Measurements from ENCODE around the gene UMAD1. TPM values are rescaled to one million over a fixed set of nuclear protein-coding genes. Genes with fewer than 3 reads are reported as not detected.

UMAD1 gene
- total and polyA plus RNA-seq, 2 of the 13 experiments (the other 11 are each of a cell fraction or from before 2014, with no cell fraction given) = 16.8 to 17.6 TPM

DNA sequence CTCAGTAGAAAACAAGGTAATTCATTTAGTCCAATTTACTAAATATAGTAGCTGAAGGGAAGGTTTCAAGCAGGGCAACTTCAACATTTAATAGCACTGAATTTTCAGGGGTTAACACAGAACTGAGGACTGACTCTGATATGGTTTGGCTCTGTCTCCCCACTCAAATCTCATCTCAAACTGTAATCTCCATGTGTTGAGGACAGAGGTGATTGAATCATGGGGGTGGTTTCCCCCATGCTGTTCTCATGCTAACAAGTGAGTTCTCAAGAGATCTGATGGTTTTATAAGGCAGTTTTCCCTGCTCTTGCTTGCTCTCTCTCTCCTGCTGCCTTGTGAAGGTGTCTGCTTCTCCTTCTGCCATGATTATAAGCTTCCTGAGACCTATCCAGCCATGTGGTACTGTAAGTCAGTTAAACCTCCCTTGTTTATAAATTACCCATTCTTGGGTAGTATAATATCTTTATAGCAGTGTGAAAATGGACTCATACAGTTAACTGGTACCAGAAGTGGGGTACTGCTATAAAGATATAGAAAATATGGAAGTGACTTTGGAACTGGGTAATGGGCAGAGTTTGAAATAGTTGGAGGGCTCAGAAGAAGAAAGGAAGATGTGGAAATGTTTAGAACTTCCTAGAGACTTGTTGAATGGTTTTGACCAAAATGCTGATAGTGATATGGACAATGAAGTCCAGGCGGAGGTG is 9.8 kb upstream of the UMAD1 start (continued):
- TF ChIP-seq, protein P1, sequence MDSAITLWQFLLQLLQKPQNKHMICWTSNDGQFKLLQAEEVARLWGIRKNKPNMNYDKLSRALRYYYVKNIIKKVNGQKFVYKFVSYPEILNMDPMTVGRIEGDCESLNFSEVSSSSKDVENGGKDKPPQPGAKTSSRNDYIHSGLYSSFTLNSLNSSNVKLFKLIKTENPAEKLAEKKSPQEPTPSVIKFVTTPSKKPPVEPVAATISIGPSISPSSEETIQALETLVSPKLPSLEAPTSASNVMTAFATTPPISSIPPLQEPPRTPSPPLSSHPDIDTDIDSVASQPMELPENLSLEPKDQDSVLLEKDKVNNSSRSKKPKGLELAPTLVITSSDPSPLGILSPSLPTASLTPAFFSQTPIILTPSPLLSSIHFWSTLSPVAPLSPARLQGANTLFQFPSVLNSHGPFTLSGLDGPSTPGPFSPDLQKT (CRISPR knock-in tag; IDR thresholded peaks at IDR 0.05; ENCODE audit: borderline replicate concordance) = no peak
- TF ChIP-seq ZNF143 (CRISPR knock-in tag; IDR thresholded peaks at IDR 0.05) (no peak), FLYWCH1 (CRISPR knock-in tag; IDR thresholded peaks at IDR 0.05) (no peak), RFX5 (IDR thresholded peaks at IDR 0.05; ENCODE audit: low read depth, low read length) (no peak), EHMT2 (IDR thresholded peaks at IDR 0.05; ENCODE audit: borderline replicate concordance, low read depth, low read length) (no peak), ELF1 (CRISPR knock-in tag; IDR thresholded peaks at IDR 0.05) (no peak), ZNF484 (CRISPR knock-in tag; IDR thresholded peaks at IDR 0.05; ENCODE audit: borderline replicate concordance, low read depth) (no peak), PAX8 (CRISPR knock-in tag; IDR thresholded peaks at IDR 0.05; ENCODE audit: borderline replicate concordance) (no peak), GFI1 (CRISPR knock-in tag; IDR thresholded peaks at IDR 0.05; ENCODE audit: borderline replicate concordance) (no peak), ZFP62 (CRISPR knock-in tag; IDR thresholded peaks at IDR 0.05) (no peak), SMYD3 (CRISPR knock-in tag; IDR thresholded peaks at IDR 0.05) (no peak)
- TF ChIP-seq, protein P2, sequence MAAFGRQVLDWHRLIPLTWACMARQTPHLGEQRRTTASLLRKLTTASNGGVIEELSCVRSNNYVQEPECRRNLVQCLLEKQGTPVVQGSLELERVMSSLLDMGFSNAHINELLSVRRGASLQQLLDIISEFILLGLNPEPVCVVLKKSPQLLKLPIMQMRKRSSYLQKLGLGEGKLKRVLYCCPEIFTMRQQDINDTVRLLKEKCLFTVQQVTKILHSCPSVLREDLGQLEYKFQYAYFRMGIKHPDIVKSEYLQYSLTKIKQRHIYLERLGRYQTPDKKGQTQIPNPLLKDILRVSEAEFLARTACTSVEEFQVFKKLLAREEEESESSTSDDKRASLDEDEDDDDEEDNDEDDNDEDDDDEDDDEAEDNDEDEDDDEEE (CRISPR knock-in tag; IDR thresholded peaks at IDR 0.05) = no peak
